ENCODE data around the gene ITM2B. TPM values are rescaled to one million over a fixed set of nuclear protein-coding genes. Genes with fewer than 3 reads are reported as not detected.

ITM2B gene
- total and polyA plus RNA-seq, 3 donors from 2014 or later, result 330 to 588 (median 351) TPM

- Histone ChIP-seq H3K4me1 (no peaks in the 10 kb centered on the region), H3K36me3 (ENCODE audit: low read depth, missing control alignments) (no peaks in the 10 kb centered on the region), H3K27me3 (no peaks in the 10 kb centered on the region), H3K9me3 (no peaks in the 10 kb centered on the region), H3K4me3 (no peak overlapping the region), H3K27ac (no peak overlapping the region)
- DNase-seq, result no peak
- intact Hi-C loops (cut with DNase I; ENCODE audit: low total_unique reads), result no loop called here
- no peak for TF ChIP-seq POLR2A (IDR thresholded peaks at IDR 0.05)
- TF ChIP-seq, protein P1, sequence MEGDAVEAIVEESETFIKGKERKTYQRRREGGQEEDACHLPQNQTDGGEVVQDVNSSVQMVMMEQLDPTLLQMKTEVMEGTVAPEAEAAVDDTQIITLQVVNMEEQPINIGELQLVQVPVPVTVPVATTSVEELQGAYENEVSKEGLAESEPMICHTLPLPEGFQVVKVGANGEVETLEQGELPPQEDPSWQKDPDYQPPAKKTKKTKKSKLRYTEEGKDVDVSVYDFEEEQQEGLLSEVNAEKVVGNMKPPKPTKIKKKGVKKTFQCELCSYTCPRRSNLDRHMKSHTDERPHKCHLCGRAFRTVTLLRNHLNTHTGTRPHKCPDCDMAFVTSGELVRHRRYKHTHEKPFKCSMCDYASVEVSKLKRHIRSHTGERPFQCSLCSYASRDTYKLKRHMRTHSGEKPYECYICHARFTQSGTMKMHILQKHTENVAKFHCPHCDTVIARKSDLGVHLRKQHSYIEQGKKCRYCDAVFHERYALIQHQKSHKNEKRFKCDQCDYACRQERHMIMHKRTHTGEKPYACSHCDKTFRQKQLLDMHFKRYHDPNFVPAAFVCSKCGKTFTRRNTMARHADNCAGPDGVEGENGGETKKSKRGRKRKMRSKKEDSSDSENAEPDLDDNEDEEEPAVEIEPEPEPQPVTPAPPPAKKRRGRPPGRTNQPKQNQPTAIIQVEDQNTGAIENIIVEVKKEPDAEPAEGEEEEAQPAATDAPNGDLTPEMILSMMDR (IDR thresholded peaks at IDR 0.05), result no peak
- 78 to 81% methylated on average over 1 of the region's 1 CpG for WGBS, 2 donors
These were observed 48.5 kb downstream of the ITM2B start for GRCh38 chr13:48281556-48281955.

DNA sequence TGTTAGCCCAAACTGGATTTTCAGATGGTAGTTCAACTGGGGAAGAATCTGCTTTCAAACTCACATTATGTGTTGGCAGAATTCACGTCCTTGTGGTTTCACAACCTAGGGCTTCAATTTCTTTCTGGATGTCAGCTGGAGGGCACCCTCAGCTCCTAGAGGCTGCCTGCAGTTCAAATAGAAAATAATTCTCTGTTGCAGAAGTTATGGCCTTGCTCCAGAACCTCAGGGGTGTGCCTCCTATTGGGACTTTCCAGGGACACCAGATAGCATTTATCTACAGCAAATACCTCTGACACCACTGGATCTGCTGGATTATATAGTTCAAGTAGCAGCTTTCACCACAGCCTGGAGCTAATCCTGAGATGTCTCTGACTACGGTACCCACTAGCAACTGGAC, 58.7 kb downstream of the ITM2B start:
- Histone ChIP-seq H3K9me3 (no peaks in the 10 kb centered on the region), H3K4me3 (no peak overlapping the region), H3K36me3 (ENCODE audit: low read depth, missing control alignments) (no peaks in the 10 kb centered on the region), H3K27ac (no peak overlapping the region), H3K27me3 (no peaks in the 10 kb centered on the region), H3K4me1 (no peaks in the 10 kb centered on the region)
- TF ChIP-seq, protein P1 (IDR thresholded peaks at IDR 0.05), result no peak
- TF ChIP-seq POLR2A (IDR thresholded peaks at IDR 0.05), result no peak
- intact Hi-C loops (cut with DNase I; ENCODE audit: low total_unique reads), result no loop called here
- DNase-seq, result no peak
- 50 to 65% methylated on average over 2 of the region's 2 CpGs for WGBS, 2 donors

DNA sequence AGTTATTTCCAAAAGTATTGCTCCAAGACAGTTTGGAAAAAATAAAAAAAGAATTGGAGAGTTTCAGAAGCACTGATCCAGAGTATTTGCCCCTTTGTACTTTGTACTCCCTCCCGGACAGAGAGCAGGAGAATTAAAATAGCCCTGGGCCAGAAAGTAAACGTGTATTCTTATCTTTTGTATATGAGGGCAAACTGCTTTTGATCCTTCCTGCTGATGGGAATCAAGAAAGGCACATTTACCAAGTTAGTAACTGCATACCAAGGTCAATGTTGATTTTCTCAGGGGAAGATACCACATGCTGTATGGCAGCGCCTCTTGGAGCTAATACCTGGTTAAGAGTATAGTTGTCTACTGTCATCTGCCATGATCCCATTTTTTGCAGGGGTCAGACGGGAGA, 59.6 kb downstream of the ITM2B start:
- DNase-seq, result no peak
- H3K4me3 ChIP-seq, result no peak overlapping the region
- 77 to 78% methylated on average over 4 of the region's 4 CpGs for WGBS, 2 donors

GRCh38 chr13:48294653-48295052, 61.6 kb downstream of the ITM2B start:
- TF ChIP-seq, protein P1 (IDR thresholded peaks at IDR 0.05), result no peak
- TF ChIP-seq POLR2A (IDR thresholded peaks at IDR 0.05), result no peak
- Histone ChIP-seq H3K4me3 (no peak overlapping the region), H3K36me3 (ENCODE audit: low read depth, missing control alignments) (no peaks in the 10 kb centered on the region), H3K27ac (no peak overlapping the region), H3K4me1 (no peaks in the 10 kb centered on the region), H3K27me3 (no peaks in the 10 kb centered on the region), H3K9me3 (no peaks in the 10 kb centered on the region)
- WGBS, 2 donors, result 82 to 89% methylated on average over 2 of the region's 2 CpGs
- no peak for DNase-seq
- intact Hi-C loops (cut with DNase I; ENCODE audit: low total_unique reads), result no loop called here

More for the DNA sequence above, 59.6 kb downstream of the ITM2B start:
- intact Hi-C loops (cut with DNase I; ENCODE audit: low total_unique reads), result no loop called here
- H3K36me3 ChIP-seq (ENCODE audit: low read depth, missing control alignments), result no peaks in the 10 kb centered on the region
- no peak overlapping the region for H3K27ac ChIP-seq
- H3K4me1 ChIP-seq, result no peaks in the 10 kb centered on the region
- TF ChIP-seq POLR2A (IDR thresholded peaks at IDR 0.05), result no peak
- TF ChIP-seq, protein P1 (IDR thresholded peaks at IDR 0.05), result no peak
- no peaks in the 10 kb centered on the region for H3K9me3 ChIP-seq
- no peaks in the 10 kb centered on the region for H3K27me3 ChIP-seq

DNA sequence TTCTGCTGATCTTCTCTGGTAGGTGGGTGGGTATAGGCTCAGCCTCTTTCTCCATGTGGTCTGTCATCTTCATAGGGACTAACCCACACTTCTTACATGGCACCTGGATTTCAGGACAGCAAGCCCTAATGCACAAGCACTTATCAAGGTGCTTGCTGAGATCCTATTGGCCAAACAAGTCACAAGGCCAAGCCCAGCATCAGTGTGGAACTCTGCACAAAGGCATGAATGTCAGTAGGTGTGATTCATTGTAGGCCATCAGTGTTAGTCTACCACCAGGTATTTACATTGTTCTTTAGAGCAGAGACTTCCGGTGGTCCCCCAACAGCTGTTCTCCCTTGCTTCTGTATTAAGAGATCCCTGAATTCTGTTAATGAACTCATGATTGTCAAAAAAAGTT, 62.3 kb downstream of the ITM2B start:
- Histone ChIP-seq H3K27ac (no peak overlapping the region), H3K27me3 (no peaks in the 10 kb centered on the region), H3K36me3 (ENCODE audit: low read depth, missing control alignments) (no peaks in the 10 kb centered on the region), H3K4me1 (no peaks in the 10 kb centered on the region), H3K4me3 (no peak overlapping the region), H3K9me3 (no peaks in the 10 kb centered on the region)
- WGBS, 2 donors, result 90 to 100% methylated on average over 1 of the region's 1 CpG
- no peak for DNase-seq
- TF ChIP-seq, protein P1 (IDR thresholded peaks at IDR 0.05), result no peak
- no peak for TF ChIP-seq POLR2A (IDR thresholded peaks at IDR 0.05)
- intact Hi-C loops (cut with DNase I; ENCODE audit: low total_unique reads), result no loop called here
